ENCODE data around the gene SIGLEC8. TPM values are rescaled to one million over a fixed set of nuclear protein-coding genes. Genes with fewer than 3 reads are reported as not detected.
"Not testable (repeated sequence)": the region's sequence is repeated elsewhere in the genome, so short reads cannot be mapped to it uniquely, and the experiment has no call there.

The SIGLEC8 gene
- total RNA-seq, 2 donors from 2014 or later: 0.08 to 0.26 TPM

- no peaks in the 10 kb centered on the region for H3K4me1 ChIP-seq
- no peak for DNase-seq (ENCODE audit: low spot score)
- H3K9me3 ChIP-seq: peaks cover 0 to 7% of the 10 kb centered on the region in 2 donors
- H3K27me3 ChIP-seq: no peaks in the 10 kb centered on the region
- H3K27ac ChIP-seq: no peak overlapping the region
- no peaks in the 10 kb centered on the region for H3K36me3 ChIP-seq
- no peak overlapping the region for H3K4me3 ChIP-seq
- no peak for TF ChIP-seq CTCF (IDR thresholded peaks at IDR 0.05)
Observed at GRCh38 chr19:51503286-51503817, 45.1 kb upstream of the SIGLEC8 start.

- peak; percentile 63 for DNase-seq (ENCODE audit: low spot score)
- no peak within 1 kb of the TSS for H3K27ac ChIP-seq
- no peaks in the 10 kb centered on the region for H3K4me1 ChIP-seq
- peaks cover 0 to 7% of the 10 kb centered on the region in 2 donors for H3K9me3 ChIP-seq
- H3K36me3 ChIP-seq: no peaks in the 10 kb centered on the region
- H3K4me3 ChIP-seq: no peak within 1 kb of the TSS
- TF ChIP-seq CTCF (IDR thresholded peaks at IDR 0.05): no peak
- no peaks in the 10 kb centered on the region for H3K27me3 ChIP-seq
Observed at GRCh38 chr19:51501594-51502263, 43.5 kb upstream of the SIGLEC8 start, which contains the start of gene SIGLEC12. TSS of gene SIGLEC12 (minus strand) at chr19:51501800. CDS start at chr19:51501733, 67 bp downstream.

GRCh38 chr19:51500931-51501330 is 42.7 kb upstream of the SIGLEC8 start:
- H3K36me3 ChIP-seq; H3K4me3 ChIP-seq; H3K27ac ChIP-seq; H3K4me1 ChIP-seq; H3K9me3 ChIP-seq; DNase-seq (ENCODE audit: low spot score); H3K27me3 ChIP-seq: not testable (repeated sequence)

- DNase-seq (ENCODE audit: low spot score): no peak
- Histone ChIP-seq H3K4me3 (no peak overlapping the region), H3K4me1 (no peaks in the 10 kb centered on the region), H3K27ac (no peak overlapping the region), H3K27me3 (no peaks in the 10 kb centered on the region), H3K36me3 (no peaks in the 10 kb centered on the region), H3K9me3 (no peaks in the 10 kb centered on the region)
- TF ChIP-seq CTCF (IDR thresholded peaks at IDR 0.05): no peak
Observed at GRCh38 chr19:51497666-51498065, 39.4 kb upstream of the SIGLEC8 start.

- no peak for TF ChIP-seq CTCF (IDR thresholded peaks at IDR 0.05)
- Histone ChIP-seq H3K4me1 (no peaks in the 10 kb centered on the region), H3K9me3 (no peaks in the 10 kb centered on the region), H3K27ac (no peak overlapping the region), H3K4me3 (no peak overlapping the region), H3K27me3 (no peaks in the 10 kb centered on the region), H3K36me3 (no peaks in the 10 kb centered on the region)
- DNase-seq (ENCODE audit: low spot score): no peak
Observed at GRCh38 chr19:51493776-51494175, 35.5 kb upstream of the SIGLEC8 start.

- DNase-seq (ENCODE audit: low spot score): no peak
- no peaks in the 10 kb centered on the region for H3K4me1 ChIP-seq
- H3K27me3 ChIP-seq: no peaks in the 10 kb centered on the region
- no peak overlapping the region for H3K27ac ChIP-seq
- no peak overlapping the region for H3K4me3 ChIP-seq
- TF ChIP-seq CTCF (IDR thresholded peaks at IDR 0.05): no peak
- H3K9me3 ChIP-seq: no peaks in the 10 kb centered on the region
- no peaks in the 10 kb centered on the region for H3K36me3 ChIP-seq
Observed at GRCh38 chr19:51491586-51491985, 33.3 kb upstream of the SIGLEC8 start.

Measured in right atrium auricular region (tissue), 2 donors.